ENCODE data around the gene AMHR2.

AMHR2 gene

GRCh38 chr12:53459097-53459496, 35.4 kb downstream of the AMHR2 start:
- in situ Hi-C loops (cut with MboI; ENCODE audit: low sequenced_read_pairs, unreplicated experiment) = no loop called here
- TF ChIP-seq CTCF (IDR thresholded peaks at IDR 0.05; ENCODE audit: borderline replicate concordance, control extremely low read depth, extremely low read depth, insufficient read depth, missing control alignments) = no peak
- no peak for DNase-seq (ENCODE audit: low spot score)

DNA sequence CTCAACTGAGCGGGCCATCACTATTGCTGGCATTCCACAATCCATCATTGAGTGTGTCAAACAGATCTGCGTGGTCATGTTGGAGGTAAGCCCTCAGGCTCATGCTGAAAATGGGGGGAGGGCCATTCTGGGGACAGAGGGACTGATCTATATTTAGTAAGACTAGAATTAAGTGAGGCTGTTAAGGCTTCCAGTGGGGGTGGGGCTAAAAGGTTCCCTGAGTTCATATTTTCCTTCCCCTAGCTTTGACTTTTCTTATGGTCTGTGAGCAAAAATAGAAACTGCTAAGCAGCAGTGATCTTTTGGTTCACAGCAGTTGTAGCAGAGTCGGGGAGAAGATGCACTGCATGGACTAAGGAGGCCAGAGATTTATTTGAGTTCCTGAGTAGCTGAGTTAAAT, 37.4 kb downstream of the AMHR2 start:
- no peak for DNase-seq (ENCODE audit: low spot score)
- TF ChIP-seq CTCF (IDR thresholded peaks at IDR 0.05; ENCODE audit: borderline replicate concordance, control extremely low read depth, extremely low read depth, insufficient read depth, missing control alignments) = no peak
- in situ Hi-C loops (cut with MboI; ENCODE audit: low sequenced_read_pairs, unreplicated experiment) = no loop called here

DNA sequence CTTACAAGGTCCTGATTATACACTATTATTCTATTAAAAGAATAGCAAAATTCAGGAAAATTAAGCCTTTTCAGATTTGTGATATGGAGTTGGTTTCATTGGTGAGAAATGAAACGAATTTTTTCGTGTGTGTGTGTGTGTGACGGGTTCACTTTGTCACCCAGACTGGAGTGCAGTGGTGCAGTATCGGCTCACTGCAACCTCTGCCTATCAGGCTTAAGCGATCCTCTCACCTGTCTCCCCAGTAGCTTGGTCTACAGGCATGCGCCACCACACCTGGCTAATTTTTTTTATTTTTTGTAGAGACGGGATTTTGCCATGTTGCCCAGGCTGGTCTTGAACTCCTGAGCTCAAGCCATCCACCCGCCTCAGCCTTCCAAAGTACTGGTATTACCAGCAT, 37.9 kb downstream of the AMHR2 start:
- in situ Hi-C loops (cut with MboI; ENCODE audit: low sequenced_read_pairs, unreplicated experiment) = no loop called here
- TF ChIP-seq CTCF (IDR thresholded peaks at IDR 0.05; ENCODE audit: borderline replicate concordance, control extremely low read depth, extremely low read depth, insufficient read depth, missing control alignments) = no peak
- DNase-seq (ENCODE audit: low spot score) = no peak

GRCh38 chr12:53462935-53463334, 39.3 kb downstream of the AMHR2 start:
- no peak for TF ChIP-seq CTCF (IDR thresholded peaks at IDR 0.05; ENCODE audit: borderline replicate concordance, control extremely low read depth, extremely low read depth, insufficient read depth, missing control alignments)
- in situ Hi-C loops (cut with MboI; ENCODE audit: low sequenced_read_pairs, unreplicated experiment) = no loop called here

DNA sequence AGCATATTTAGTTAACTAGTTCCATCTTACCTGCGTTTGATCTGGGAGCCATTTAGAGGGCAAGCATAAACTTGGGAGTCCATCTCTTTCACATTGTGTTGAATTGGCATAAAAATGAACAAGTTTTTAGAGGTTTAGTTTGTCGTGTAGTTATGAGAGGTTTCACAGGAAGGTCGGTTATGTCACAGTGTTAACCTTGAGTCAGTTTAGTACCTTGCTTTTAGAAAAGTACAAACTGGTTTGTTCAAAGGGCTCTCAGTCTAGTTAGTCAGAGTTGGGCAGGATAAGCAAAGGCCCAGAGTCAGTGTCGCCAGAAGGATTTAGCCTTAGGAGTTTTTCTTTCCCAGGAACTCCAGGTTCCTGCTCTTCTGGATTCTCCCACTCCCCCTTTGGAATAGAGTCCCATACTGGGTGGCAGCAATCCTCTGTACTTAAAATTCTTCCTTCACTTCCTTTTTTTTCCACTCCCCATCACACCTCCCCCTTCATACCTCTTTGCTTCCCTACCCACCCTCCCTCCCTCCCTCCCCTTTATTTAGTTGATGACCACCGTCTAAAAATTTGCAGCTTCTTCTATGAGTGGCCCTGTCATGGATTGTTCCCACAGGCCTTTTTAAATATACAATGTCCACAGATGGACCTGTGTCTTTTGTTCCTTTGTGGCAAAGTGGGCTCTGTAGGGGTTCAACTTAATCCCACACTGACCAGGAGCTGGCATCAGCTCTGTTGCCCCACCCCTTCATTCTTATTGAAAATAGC, 40.3 kb downstream of the AMHR2 start:
- DNase-seq (ENCODE audit: low spot score) = no peak
- in situ Hi-C loops (cut with MboI; ENCODE audit: low sequenced_read_pairs, unreplicated experiment) = no loop called here
- TF ChIP-seq CTCF (IDR thresholded peaks at IDR 0.05; ENCODE audit: borderline replicate concordance, control extremely low read depth, extremely low read depth, insufficient read depth, missing control alignments) = no peak

More at GRCh38 chr12:53462935-53463334, 39.3 kb downstream of the AMHR2 start:
- DNase-seq (ENCODE audit: low spot score) = no peak

DNA sequence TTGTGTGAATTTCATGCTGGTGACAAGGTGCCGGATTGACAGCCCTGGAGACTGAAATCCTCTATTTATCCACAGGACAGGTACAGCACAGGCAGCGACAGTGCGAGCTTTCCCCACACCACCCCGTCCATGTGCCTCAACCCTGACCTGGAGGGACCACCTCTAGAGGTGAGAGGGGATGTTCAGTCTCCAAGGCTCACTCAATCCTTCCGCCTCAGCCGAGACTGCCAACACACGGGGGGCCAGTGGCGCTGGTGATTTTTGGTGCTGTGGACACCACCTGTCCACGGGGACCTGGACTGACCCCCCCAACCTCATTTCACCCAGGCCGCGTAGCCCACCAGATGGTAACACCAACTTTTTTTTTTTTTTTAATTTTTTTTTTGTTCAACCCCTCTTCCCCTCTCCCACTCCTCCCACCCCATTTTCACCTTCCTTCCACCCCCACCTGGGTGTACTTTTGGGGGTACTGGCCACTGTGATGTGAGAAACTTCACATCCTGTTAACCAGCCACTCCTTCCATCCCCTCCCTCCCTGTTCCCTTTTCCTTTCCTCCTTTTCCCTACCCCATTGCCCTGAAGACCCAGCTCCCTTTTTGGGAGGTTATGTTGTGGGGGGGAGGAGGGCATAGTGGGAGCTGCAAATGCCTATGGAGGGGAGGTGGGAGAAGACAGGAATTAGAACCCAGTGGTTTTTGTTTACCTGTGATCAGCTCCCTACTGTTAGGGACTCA, 41.2 kb downstream of the AMHR2 start:
- in situ Hi-C loops (cut with MboI; ENCODE audit: low sequenced_read_pairs, unreplicated experiment) = no loop called here
- TF ChIP-seq CTCF (IDR thresholded peaks at IDR 0.05; ENCODE audit: borderline replicate concordance, control extremely low read depth, extremely low read depth, insufficient read depth, missing control alignments) = no peak
- DNase-seq (ENCODE audit: low spot score) = no peak
